H9 (cell line): ENCODE results near the gene PREP. TPM values are rescaled to one million over a fixed set of nuclear protein-coding genes. Genes with fewer than 3 reads are reported as not detected.
A peak's percentile ranks its signal among the peaks of the same experiment; 100 is the strongest.

Experiments
- DNase-seq: peaks from one replicate; pipeline ENCODE4 v3.0.0-alpha.2; 2017
- H2AFZ ChIP-seq: one replicate; pipeline ENCODE4 v1.6.1; 2013; ENCODE audit warnings: mild to moderate bottlenecking, low read length, control low read depth, moderate library complexity
- H2AK5ac ChIP-seq: 2 replicates; pipeline ENCODE4 v1.6.1; 2013; ENCODE audit warnings: low read length, control low read depth, mixed read lengths; ENCODE audit not compliant: insufficient read length
- H2BK120ac ChIP-seq: one replicate; pipeline ENCODE4 v1.6.1; 2013; ENCODE audit warnings: low read depth, mild to moderate bottlenecking, low read length, control low read depth, inconsistent platforms; ENCODE audit not compliant: poor library complexity, severe bottlenecking
- H2BK12ac ChIP-seq: 2 replicates; pipeline ENCODE4 v1.6.1; 2013; ENCODE audit warnings: low read length, control low read depth, mixed read lengths, low read depth; ENCODE audit not compliant: insufficient read length
- H2BK15ac ChIP-seq: 2 replicates; pipeline ENCODE4 v1.6.1; 2013; ENCODE audit warnings: low read depth, low read length, control low read depth
- H2BK20ac ChIP-seq: one replicate; pipeline ENCODE4 v1.6.1; 2013; ENCODE audit warnings: low read depth, mild to moderate bottlenecking, low read length, control low read depth, inconsistent platforms; ENCODE audit not compliant: poor library complexity, severe bottlenecking
- H2BK5ac ChIP-seq: 2 replicates; pipeline ENCODE4 v1.6.1; 2013; ENCODE audit warnings: low read length, control low read depth, mixed read lengths; ENCODE audit not compliant: insufficient read length
- H3K14ac ChIP-seq: 2 replicates; pipeline ENCODE4 v1.6.1; 2013; ENCODE audit warnings: low read length, control low read depth; ENCODE audit not compliant: insufficient read depth
- H3K18ac ChIP-seq: 2 replicates; pipeline ENCODE4 v1.6.1; 2013; ENCODE audit warnings: low read depth, mild to moderate bottlenecking, mixed read lengths, low read length, control low read depth; ENCODE audit not compliant: insufficient read length
- H3K23ac ChIP-seq: 2 replicates; pipeline ENCODE4 v1.6.1; 2013; ENCODE audit warnings: low read length, control low read depth, mixed read lengths, low read depth; ENCODE audit not compliant: insufficient read length
- H3K23me2 ChIP-seq: 2 replicates; pipeline ENCODE4 v1.6.1; 2013; ENCODE audit warnings: low read depth, mild to moderate bottlenecking, mixed read lengths, low read length, control low read depth; ENCODE audit not compliant: insufficient read length, poor library complexity, severe bottlenecking
- H3K27ac ChIP-seq: 2 replicates; pipeline ENCODE4 v1.5.1; 2013; ENCODE audit warnings: low read length, control low read depth, mixed read lengths, low read depth; ENCODE audit not compliant: insufficient read length
- H3K27me3 ChIP-seq: 2 replicates; pipeline ENCODE4 v1.6.1; 2013; ENCODE audit warnings: low read length, control low read depth, inconsistent platforms; ENCODE audit not compliant: insufficient read depth
- H3K4ac ChIP-seq: 2 replicates; pipeline ENCODE4 v1.6.1; 2013; ENCODE audit warnings: low read depth, mild to moderate bottlenecking, control low read depth, inconsistent platforms, low read length, moderate library complexity
- H3K4me1 ChIP-seq: 2 replicates; pipeline ENCODE4 v1.6.1; 2013; ENCODE audit warnings: low read length, control low read depth, inconsistent platforms; ENCODE audit not compliant: insufficient read depth
- H3K4me2 ChIP-seq: 2 replicates; pipeline ENCODE4 v1.6.1; 2013; ENCODE audit warnings: low read length, control low read depth, mixed read lengths; ENCODE audit not compliant: insufficient read length, insufficient read depth
- H3K56ac ChIP-seq: 2 replicates; pipeline ENCODE4 v1.6.1; 2013; ENCODE audit warnings: low read depth, mild to moderate bottlenecking, mixed read lengths, low read length, control low read depth; ENCODE audit not compliant: insufficient read length
- H3K79me1 ChIP-seq: 2 replicates; pipeline ENCODE4 v1.6.1; 2013; ENCODE audit warnings: low read depth, mild to moderate bottlenecking, moderate library complexity, low read length, control low read depth, inconsistent platforms; ENCODE audit not compliant: insufficient read depth, poor library complexity, severe bottlenecking
- H3K79me2 ChIP-seq: 2 replicates; pipeline ENCODE4 v1.6.1; 2013; ENCODE audit warnings: low read length, control low read depth, inconsistent platforms; ENCODE audit not compliant: insufficient read depth
- H3K9ac ChIP-seq: 2 replicates; pipeline ENCODE4 v1.6.1; 2013; ENCODE audit warnings: low read length, control low read depth, mixed read lengths; ENCODE audit not compliant: insufficient read length; ENCODE audit errors: extremely low read depth
- H3K9me3 ChIP-seq: one replicate; pipeline ENCODE4 v1.6.1; 2013; ENCODE audit warnings: low read depth, low read length, inconsistent platforms; ENCODE audit not compliant: control insufficient read depth
- H3T11ph ChIP-seq: one replicate; pipeline ENCODE4 v1.6.1; 2013; ENCODE audit warnings: mild to moderate bottlenecking, low read length, control low read depth, inconsistent platforms
- H4K20me1 ChIP-seq: one replicate; pipeline ENCODE4 v1.6.1; 2013; ENCODE audit not compliant: control insufficient read depth, insufficient read length, insufficient read depth
- H4K5ac ChIP-seq: 2 replicates; pipeline ENCODE4 v1.6.1; 2013; ENCODE audit warnings: low read depth, mild to moderate bottlenecking, mixed read lengths, low read length, control low read depth; ENCODE audit not compliant: insufficient read length
- H4K8ac ChIP-seq: replicated peaks from 2 replicates; pipeline ENCODE4 v1.6.1; 2013; ENCODE audit warnings: low read length, control low read depth, mixed read lengths, low read depth; ENCODE audit not compliant: insufficient read length
- H4K91ac ChIP-seq: 2 replicates; pipeline ENCODE4 v1.6.1; 2013; ENCODE audit warnings: low read depth, mild to moderate bottlenecking, moderate library complexity, mixed read lengths, low read length, control low read depth; ENCODE audit not compliant: insufficient read length
- H3K27ac Mint-ChIP-seq, 3 experiments: 2 replicates in 2 of 3; 3 replicates in 1 of 3; pipeline ENCODE4 v1.8.0; 2020 to 2021; ENCODE audit warnings: mixed read lengths in 3 of 3, mild to moderate bottlenecking in 1 of 3, moderate library complexity in 1 of 3
- H3K27me3 Mint-ChIP-seq: 2 replicates; pipeline ENCODE4 v1.8.0; 2021; ENCODE audit warnings: low read depth, mild to moderate bottlenecking, moderate library complexity, mixed read lengths
- H3K36me3 Mint-ChIP-seq, 3 experiments: 2 replicates in 2 of 3; 3 replicates in 1 of 3; pipeline ENCODE4 v1.8.0; 2020 to 2021; ENCODE audit warnings: low read depth in 3 of 3, mixed read lengths in 3 of 3; ENCODE audit not compliant: insufficient read depth in 1 of 3
- H3K4me1 Mint-ChIP-seq, 2 experiments: 2 replicates each; pipeline ENCODE4 v1.8.0; 2020; ENCODE audit warnings: mixed read lengths in 2 of 2
- H3K4me3 Mint-ChIP-seq, 2 experiments: 2 replicates in 1 of 2; 3 replicates in 1 of 2; pipeline ENCODE4 v1.8.0; 2020 to 2021; ENCODE audit warnings: mild to moderate bottlenecking in 2 of 2, mixed read lengths in 2 of 2, moderate library complexity in 1 of 2
- H3K9me3 Mint-ChIP-seq, 2 experiments: 2 replicates in 1 of 2; 3 replicates in 1 of 2; pipeline ENCODE4 v1.8.0; 2020; ENCODE audit warnings: mild to moderate bottlenecking in 2 of 2, mixed read lengths in 2 of 2, moderate library complexity in 1 of 2
- WGBS: extraction: QIAGEN DNeasy Blood & Tissue Kit; methylation state at CpG from one replicate; pipeline ENCODE4 v1.1.7; 2013; ENCODE audit warnings: missing lambda C conversion rate, low lambda C conversion rate, mixed read lengths; ENCODE audit not compliant: insufficient read length; ENCODE audit errors: extremely low coverage; 5-methylcytosine and 5-hydroxymethylcytosine counted together
- total RNA-seq: library from RNA; stranded (reverse); gene quantifications from 2 replicates; pipeline ENCODE4 v1.2.1, GENCODE V29; 2021
- TF ChIP-seq, protein P1 (sequence below): fragments of 200-600 bp; sonication (generic); conservative IDR thresholded peaks from 3 replicates; pipeline ENCODE4 v1.8.0; 2021; ENCODE audit warnings: antibody characterized with exemption, mild to moderate bottlenecking

Gene PREP
- total RNA-seq, 1 experiment from 2014 or later: 54.0 TPM

DNA sequence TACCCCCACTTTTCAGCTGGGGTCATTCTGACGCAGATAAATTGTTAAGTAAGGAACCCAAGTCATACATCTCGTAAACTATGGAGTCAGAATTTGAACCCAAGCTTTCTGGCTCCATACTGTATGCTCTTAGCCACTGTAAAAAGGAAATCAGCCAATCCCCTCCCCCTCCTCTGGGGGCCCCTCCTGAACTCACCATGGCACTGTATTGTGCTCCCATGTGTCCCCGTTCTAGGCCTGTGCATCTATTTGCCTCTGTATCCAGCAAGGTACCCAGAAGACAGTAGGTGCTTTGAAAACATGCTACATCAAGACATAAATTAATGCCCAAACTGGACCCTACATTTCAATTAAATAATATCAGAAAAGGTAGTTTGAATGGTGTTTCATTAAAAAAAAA is 98.5 kb downstream of the PREP start:
- Histone ChIP-seq H4K8ac (no peak overlapping the region), H3K79me1 (no peaks in the 10 kb centered on the region), H3K4me1 (no peaks in the 10 kb centered on the region; the same call in 1 of the 2 replicates), H2BK12ac (no peak overlapping the region), H4K5ac (no peak overlapping the region), H3K56ac (no peak overlapping the region), H3K79me2 (0 out of 2 replicates have a peak, but pooled peaks cover 2% of the 10 kb centered on the region), H3K23me2 (no peaks in the 10 kb centered on the region), H4K91ac (no peak overlapping the region), H3K14ac (no peak overlapping the region), H2BK20ac (no peak overlapping the region), H3K27ac (no peak overlapping the region), H3K4me2 (no peak overlapping the region), H3K18ac (no peak overlapping the region), H3K4ac (no peak overlapping the region), H3T11ph (no peak overlapping the region), H2BK15ac (no peak overlapping the region), H2AFZ (no peak overlapping the region), H2BK5ac (no peak overlapping the region), H3K23ac (no peak overlapping the region), H3K9me3 (no peaks in the 10 kb centered on the region), H4K20me1 (no peaks in the 10 kb centered on the region), H2BK120ac (no peak overlapping the region), H3K9ac (no peak overlapping the region), H2AK5ac (no peak overlapping the region), H3K27me3 (no peaks in the 10 kb centered on the region)
- peak overlapping the region in 2 of 3 experiments; percentile 62 to 68; a peak in 2 of 7 replicates for H3K27ac Mint-ChIP-seq
- peaks cover 5 to 12% (median 7%) of the 10 kb centered on the region in 3 experiments; a peak in 5 of 7 replicates for H3K36me3 Mint-ChIP-seq
- no peaks in the 10 kb centered on the region for H3K9me3 Mint-ChIP-seq
- TF ChIP-seq, protein P1, sequence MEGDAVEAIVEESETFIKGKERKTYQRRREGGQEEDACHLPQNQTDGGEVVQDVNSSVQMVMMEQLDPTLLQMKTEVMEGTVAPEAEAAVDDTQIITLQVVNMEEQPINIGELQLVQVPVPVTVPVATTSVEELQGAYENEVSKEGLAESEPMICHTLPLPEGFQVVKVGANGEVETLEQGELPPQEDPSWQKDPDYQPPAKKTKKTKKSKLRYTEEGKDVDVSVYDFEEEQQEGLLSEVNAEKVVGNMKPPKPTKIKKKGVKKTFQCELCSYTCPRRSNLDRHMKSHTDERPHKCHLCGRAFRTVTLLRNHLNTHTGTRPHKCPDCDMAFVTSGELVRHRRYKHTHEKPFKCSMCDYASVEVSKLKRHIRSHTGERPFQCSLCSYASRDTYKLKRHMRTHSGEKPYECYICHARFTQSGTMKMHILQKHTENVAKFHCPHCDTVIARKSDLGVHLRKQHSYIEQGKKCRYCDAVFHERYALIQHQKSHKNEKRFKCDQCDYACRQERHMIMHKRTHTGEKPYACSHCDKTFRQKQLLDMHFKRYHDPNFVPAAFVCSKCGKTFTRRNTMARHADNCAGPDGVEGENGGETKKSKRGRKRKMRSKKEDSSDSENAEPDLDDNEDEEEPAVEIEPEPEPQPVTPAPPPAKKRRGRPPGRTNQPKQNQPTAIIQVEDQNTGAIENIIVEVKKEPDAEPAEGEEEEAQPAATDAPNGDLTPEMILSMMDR: no peak
- no peak overlapping the region for H3K4me3 Mint-ChIP-seq
- WGBS: no CpG with 5 or more reads among the region's 3 CpGs
- H3K4me1 Mint-ChIP-seq: peaks cover 15% of the 10 kb centered on the region in 2 experiments
- no peaks in the 10 kb centered on the region for H3K27me3 Mint-ChIP-seq
- DNase-seq: no peak
